Measurements from ENCODE around the gene GPX8. TPM values are rescaled to one million over a fixed set of nuclear protein-coding genes. Genes with fewer than 3 reads are reported as not detected.

Gene GPX8
- total RNA-seq, 1 experiment from 2014 or later = 37.9 TPM

- Mint-ChIP-seq H3K9me3 (no peaks in the 10 kb centered on the region; a peak in 1 of 5 replicates), H3K27me3 (ENCODE audit: low read depth) (peaks cover 1% of the 10 kb centered on the region; the same call in 1 of the 2 replicates), H3K27ac (no peak overlapping the region; a peak in 1 of 7 replicates), H3K4me3 (no peak overlapping the region), H3K4me1 (peaks cover 2 to 4% of the 10 kb centered on the region in 2 experiments; a peak in 2 of 4 replicates), H3K36me3 (ENCODE audit: insufficient read depth in 1 of 3, low read depth in 3 of 3) (no peaks in the 10 kb centered on the region)
- Histone ChIP-seq H3K27ac (ENCODE audit: insufficient read length, low read depth, low read length) (no peak overlapping the region), H3T11ph (ENCODE audit: low read length) (no peak overlapping the region), H2BK5ac (ENCODE audit: insufficient read length, low read length) (no peak overlapping the region), H2AFZ (ENCODE audit: low read length) (no peak overlapping the region), H3K23me2 (ENCODE audit: insufficient read length, low read depth, low read length, poor library complexity, severe bottlenecking) (no peaks in the 10 kb centered on the region), H4K91ac (ENCODE audit: insufficient read length, low read depth, low read length) (no peak overlapping the region), H4K8ac (replicated peaks; ENCODE audit: insufficient read length, low read depth, low read length) (no peak overlapping the region), H3K9ac (ENCODE audit: extremely low read depth, insufficient read length, low read length) (no peak overlapping the region), H2BK15ac (ENCODE audit: low read depth, low read length) (no peak overlapping the region), H3K9me3 (ENCODE audit: control insufficient read depth, low read depth, low read length) (no peaks in the 10 kb centered on the region), H4K5ac (ENCODE audit: insufficient read length, low read depth, low read length) (no peak overlapping the region), H3K4ac (ENCODE audit: low read depth, low read length) (no peak overlapping the region), H2BK12ac (ENCODE audit: insufficient read length, low read depth, low read length) (no peak overlapping the region), H2BK20ac (ENCODE audit: low read depth, low read length, poor library complexity, severe bottlenecking) (no peak overlapping the region), H3K79me2 (ENCODE audit: insufficient read depth, low read length) (no peaks in the 10 kb centered on the region), H3K27me3 (ENCODE audit: insufficient read depth, low read length) (no peaks in the 10 kb centered on the region), H2AK5ac (ENCODE audit: insufficient read length, low read length) (no peak overlapping the region), H2BK120ac (ENCODE audit: low read depth, low read length, poor library complexity, severe bottlenecking) (no peak overlapping the region), H3K4me2 (ENCODE audit: insufficient read depth, insufficient read length, low read length) (no peak overlapping the region), H3K56ac (ENCODE audit: insufficient read length, low read depth, low read length) (no peak overlapping the region), H3K4me1 (ENCODE audit: insufficient read depth, low read length) (no peaks in the 10 kb centered on the region), H3K79me1 (ENCODE audit: insufficient read depth, low read depth, low read length, poor library complexity, severe bottlenecking) (no peaks in the 10 kb centered on the region), H3K23ac (ENCODE audit: insufficient read length, low read depth, low read length) (no peak overlapping the region), H4K20me1 (ENCODE audit: control insufficient read depth, insufficient read depth, insufficient read length) (no peaks in the 10 kb centered on the region), H3K14ac (ENCODE audit: insufficient read depth, low read length) (no peak overlapping the region), H3K18ac (ENCODE audit: insufficient read length, low read depth, low read length) (no peak overlapping the region)
- WGBS (ENCODE audit: extremely low coverage, insufficient read length, low lambda C conversion rate) = no CpG with 5 or more reads among the region's 11 CpGs
- peak; percentile 91 for DNase-seq
- peak; percentile 98 for TF ChIP-seq CTCF (conservative IDR thresholded peaks at IDR 0.05)
Observed at GRCh38 chr5:55146543-55147151, 13.3 kb upstream of the GPX8 start.

All from H9 (cell line).